Occipital lobe (tissue), 2 donors: ENCODE measurements around the gene BEND4. TPM values are rescaled to one million over a fixed set of nuclear protein-coding genes. Genes with fewer than 3 reads are reported as not detected.
"Not testable (repeated sequence)": the region's sequence is repeated elsewhere in the genome, so short reads cannot be mapped to it uniquely, and the experiment has no call there.

Experiments used
- DNase-seq: peaks from one replicate; lab custom pipeline; 2025; lab: John Stamatoyannopoulos, UW
- total RNA-seq: library from RNA; depleted of rRNA; stranded (reverse); fragments of >200 nt; gene quantifications from one replicate; pipeline ENCODE4 v1.2.3, GENCODE V29; 2014

The BEND4 gene
- 11.5 TPM for total RNA-seq

GRCh38 chr4:42152507-42153504 lies at the start of gene BEND4:
BEND4 (minus strand) TSS chr4:42152655; CDS start chr4:42152143, 512 bp downstream.
- no peak for DNase-seq

- DNase-seq = no peak
Observed at GRCh38 chr4:42197341-42197740, 44.9 kb upstream of the BEND4 start.

GRCh38 chr4:42172921-42173320 lies 20.5 kb upstream of the BEND4 start:
- DNase-seq = no peak

- no peak for DNase-seq
Observed at GRCh38 chr4:42172128-42172790, 19.8 kb upstream of the BEND4 start.

GRCh38 chr4:42167709-42168108 lies 15.3 kb upstream of the BEND4 start:
- DNase-seq = no peak

- not testable (repeated sequence) for DNase-seq
Observed at GRCh38 chr4:42166186-42166585, 13.7 kb upstream of the BEND4 start.

GRCh38 chr4:42159271-42160001 lies 7.0 kb upstream of the BEND4 start:
- no peak for DNase-seq

- DNase-seq = no peak
Observed at GRCh38 chr4:42151568-42152506, 618 bp downstream of the BEND4 start.

- no peak for DNase-seq
Observed at GRCh38 chr4:42150653-42151567, 1.5 kb downstream of the BEND4 start.

- DNase-seq = no peak
Observed at GRCh38 chr4:42149004-42149403, 3.5 kb downstream of the BEND4 start.

- DNase-seq = no peak
Observed at GRCh38 chr4:42148425-42148824, 4.0 kb downstream of the BEND4 start.

- DNase-seq = no peak
Observed at GRCh38 chr4:42144028-42144427, 8.4 kb downstream of the BEND4 start.

GRCh38 chr4:42142591-42142990 lies 9.9 kb downstream of the BEND4 start:
- no peak for DNase-seq

- DNase-seq = no peak
Observed at GRCh38 chr4:42136371-42136770, 16.1 kb downstream of the BEND4 start.

GRCh38 chr4:42133006-42133405 lies 19.4 kb downstream of the BEND4 start:
- DNase-seq = no peak

GRCh38 chr4:42132099-42132498 lies 20.4 kb downstream of the BEND4 start:
- no peak for DNase-seq

GRCh38 chr4:42123071-42123644 lies 29.3 kb downstream of the BEND4 start:
- no peak for DNase-seq

GRCh38 chr4:42122237-42122636 lies 30.2 kb downstream of the BEND4 start:
- no peak for DNase-seq

GRCh38 chr4:42119886-42120285 lies 32.6 kb downstream of the BEND4 start:
- DNase-seq = no peak
